GM12865 (cell line): ENCODE results near the gene NEK2.
"Not testable (repeated sequence)": the region's sequence is repeated elsewhere in the genome, so short reads cannot be mapped to it uniquely, and the experiment has no call there.

ENCODE experiments used
- DNase-seq: peaks from one replicate; pipeline ENCODE4 v3.0.0; 2010; ENCODE audit warnings: low read depth
- H3K4me3 ChIP-seq: 2 replicates; pipeline ENCODE4 v1.5.1; 2011; ENCODE audit warnings: mild to moderate bottlenecking, low read depth, low read length, control low read depth
- TF ChIP-seq, protein P1 (sequence below): IDR thresholded peaks from 2 replicates; pipeline ENCODE4 v1.5.1; 2011; ENCODE audit warnings: low read length, control low read depth, low read depth, inconsistent platforms; ENCODE audit not compliant: insufficient read depth; ENCODE audit errors: missing control alignments

Gene NEK2

DNA sequence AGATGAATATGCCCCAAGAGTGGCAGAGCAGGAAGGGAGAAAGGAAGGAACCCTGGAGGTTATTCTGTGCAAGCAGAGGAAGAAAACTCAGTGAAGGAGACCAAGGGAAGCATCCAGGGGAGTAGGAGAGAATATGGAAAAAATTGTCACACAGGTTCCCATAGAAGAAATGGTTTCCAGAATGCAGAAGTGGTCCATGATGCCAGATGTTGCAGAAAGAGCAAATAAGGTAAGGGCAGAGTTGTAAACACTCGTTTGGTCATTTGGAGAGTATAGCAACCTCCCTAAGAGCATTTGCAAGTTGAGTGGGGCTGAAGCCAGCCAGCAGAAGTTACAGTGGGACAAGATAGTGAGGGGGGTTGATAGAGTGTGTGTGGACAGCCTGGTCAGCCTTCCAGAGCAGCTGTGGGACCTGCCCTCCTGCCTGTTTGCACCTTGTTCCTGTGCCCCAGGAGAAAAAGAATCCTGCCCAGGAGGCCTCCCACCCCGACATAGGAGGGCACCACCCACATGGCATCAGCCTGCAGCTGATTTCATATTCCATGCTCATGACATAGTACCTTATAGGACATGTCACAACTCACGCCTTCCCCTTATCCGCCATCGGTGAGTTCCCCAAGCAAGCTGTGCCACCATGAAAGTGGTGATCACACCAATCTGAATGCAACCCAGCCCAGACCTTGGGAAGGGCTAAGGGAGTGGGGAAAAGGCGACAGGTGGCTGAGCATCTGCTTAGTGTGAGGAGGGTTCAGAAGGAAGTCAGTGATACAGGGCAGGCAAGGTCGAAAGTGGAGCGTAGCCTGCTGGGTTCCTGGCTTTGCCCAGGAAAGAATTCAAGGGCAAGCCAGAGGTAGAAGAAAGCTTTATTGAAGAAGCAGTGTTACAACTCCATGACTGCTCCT is 8.2 kb upstream of the NEK2 start:
- no peak overlapping the region for H3K4me3 ChIP-seq
- DNase-seq = no peak
- TF ChIP-seq, protein P1, sequence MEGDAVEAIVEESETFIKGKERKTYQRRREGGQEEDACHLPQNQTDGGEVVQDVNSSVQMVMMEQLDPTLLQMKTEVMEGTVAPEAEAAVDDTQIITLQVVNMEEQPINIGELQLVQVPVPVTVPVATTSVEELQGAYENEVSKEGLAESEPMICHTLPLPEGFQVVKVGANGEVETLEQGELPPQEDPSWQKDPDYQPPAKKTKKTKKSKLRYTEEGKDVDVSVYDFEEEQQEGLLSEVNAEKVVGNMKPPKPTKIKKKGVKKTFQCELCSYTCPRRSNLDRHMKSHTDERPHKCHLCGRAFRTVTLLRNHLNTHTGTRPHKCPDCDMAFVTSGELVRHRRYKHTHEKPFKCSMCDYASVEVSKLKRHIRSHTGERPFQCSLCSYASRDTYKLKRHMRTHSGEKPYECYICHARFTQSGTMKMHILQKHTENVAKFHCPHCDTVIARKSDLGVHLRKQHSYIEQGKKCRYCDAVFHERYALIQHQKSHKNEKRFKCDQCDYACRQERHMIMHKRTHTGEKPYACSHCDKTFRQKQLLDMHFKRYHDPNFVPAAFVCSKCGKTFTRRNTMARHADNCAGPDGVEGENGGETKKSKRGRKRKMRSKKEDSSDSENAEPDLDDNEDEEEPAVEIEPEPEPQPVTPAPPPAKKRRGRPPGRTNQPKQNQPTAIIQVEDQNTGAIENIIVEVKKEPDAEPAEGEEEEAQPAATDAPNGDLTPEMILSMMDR = no peak

DNA sequence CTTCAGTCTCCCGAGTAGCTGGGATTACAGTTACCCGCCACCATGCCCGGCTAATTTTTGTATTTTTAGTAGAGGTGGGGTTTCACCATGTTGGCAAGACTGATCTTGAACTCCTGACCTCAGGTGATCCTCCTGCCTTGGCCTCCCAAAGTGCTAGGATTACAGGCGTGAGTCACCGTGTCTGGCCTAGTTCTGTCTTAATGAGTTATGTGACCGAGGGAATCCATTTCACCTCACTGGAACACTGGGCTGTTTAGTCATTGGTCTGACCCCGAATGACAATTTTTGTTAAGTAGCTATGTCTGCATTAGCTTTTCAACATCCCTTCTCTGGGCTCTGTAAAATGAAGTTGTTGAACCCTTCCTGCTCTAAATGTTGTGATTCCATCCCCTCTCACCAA is 6.8 kb upstream of the NEK2 start:
- DNase-seq, H3K4me3 ChIP-seq: not testable (repeated sequence)

DNA sequence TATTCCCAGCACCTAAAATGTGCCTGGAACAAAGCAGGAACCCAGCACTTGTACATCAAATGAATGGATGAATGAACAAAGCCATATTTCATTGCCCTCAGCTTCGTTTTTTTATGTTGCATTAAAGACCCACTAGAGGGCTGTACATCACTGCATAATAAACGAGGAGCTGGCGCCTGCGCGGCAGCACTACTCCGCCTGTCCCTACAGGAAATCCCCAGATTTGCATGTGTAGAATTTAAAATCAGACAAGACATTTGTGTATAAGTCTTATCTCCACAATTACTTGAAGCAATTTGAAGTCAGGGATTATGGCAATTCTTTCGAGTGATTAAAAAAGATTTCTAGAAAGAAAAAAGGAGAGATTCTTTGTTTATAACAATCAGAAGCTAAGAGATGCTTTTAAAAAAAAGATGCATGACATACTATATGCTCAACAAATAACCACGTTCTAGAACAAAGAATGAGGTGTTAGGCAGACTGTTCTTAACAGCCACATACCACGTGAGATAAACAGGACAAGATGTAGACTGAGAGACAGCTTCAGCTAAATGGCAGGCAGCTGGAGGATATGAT is 5.4 kb upstream of the NEK2 start:
- H3K4me3 ChIP-seq = no peak overlapping the region
- DNase-seq = peak; percentile 93
- TF ChIP-seq, protein P1 = peak; percentile 64

DNA sequence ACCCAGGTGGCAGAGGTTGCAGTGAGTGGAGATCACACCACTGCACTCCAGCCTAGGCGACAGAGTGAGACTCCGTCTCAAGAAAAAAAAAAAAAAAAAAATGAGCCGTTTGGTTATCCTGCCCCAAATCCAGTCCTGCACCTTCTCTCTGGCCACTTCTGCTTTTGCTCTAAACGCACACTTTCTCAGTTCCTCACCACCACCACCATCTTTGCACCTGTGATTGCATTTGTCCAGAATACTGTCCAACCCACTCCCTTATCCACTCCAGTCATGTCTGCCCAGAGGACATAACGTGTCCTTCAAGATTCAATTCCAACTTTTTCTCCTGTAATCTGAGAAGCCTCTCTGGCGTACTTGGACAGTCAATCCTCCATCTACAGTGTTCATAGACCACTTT is 2.2 kb upstream of the NEK2 start:
- TF ChIP-seq, protein P1 = no peak
- DNase-seq = peak; percentile 77
- no peak overlapping the region for H3K4me3 ChIP-seq

DNA sequence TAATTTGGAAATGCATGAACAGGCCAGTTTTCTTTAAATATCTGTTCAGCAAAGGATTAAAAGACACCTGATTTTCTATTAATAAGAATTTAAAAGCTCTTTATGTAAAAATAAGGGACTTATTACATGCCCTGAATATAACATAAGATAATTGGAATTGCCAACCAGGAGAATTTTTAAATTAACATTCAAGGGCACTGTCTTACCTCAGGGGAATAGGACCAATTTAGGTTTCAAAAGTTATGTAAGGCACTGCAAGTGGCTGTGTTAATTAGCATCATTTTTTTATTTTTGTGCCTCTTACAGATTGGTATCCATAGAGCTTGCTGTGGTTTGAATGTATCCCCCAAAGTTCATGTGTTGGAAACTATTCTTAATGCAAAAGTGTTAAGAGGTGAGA is 1.3 kb upstream of the NEK2 start:
- DNase-seq = no peak
- TF ChIP-seq, protein P1 = no peak
- H3K4me3 ChIP-seq = no peak overlapping the region

DNA sequence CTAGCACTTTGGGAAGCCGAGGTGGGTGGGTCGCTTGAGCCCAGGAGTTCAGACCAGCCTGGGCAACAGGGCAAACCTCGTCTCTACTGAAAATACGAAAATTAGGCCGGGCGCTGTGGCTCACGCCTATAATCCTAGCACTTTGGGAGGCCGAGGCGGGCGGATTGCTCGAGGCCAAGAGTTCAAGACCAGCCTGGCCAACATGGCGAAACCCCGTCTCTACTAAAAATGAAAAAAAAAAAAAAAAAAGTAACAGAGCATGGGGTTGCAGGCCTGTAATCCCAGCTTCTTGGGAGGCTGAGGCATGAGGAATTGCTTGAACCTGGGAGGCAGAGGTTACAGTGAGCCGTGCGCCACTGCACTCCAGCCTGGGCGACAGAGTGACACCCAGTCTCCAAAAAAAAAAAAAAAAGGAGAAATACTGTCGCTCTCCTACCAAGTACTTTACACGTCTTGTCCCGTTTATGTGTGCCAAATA is 724 bp upstream of the NEK2 start:
- H3K4me3 ChIP-seq = peak overlapping the region; percentile 81
- DNase-seq = no peak
- TF ChIP-seq, protein P1 = no peak

DNA sequence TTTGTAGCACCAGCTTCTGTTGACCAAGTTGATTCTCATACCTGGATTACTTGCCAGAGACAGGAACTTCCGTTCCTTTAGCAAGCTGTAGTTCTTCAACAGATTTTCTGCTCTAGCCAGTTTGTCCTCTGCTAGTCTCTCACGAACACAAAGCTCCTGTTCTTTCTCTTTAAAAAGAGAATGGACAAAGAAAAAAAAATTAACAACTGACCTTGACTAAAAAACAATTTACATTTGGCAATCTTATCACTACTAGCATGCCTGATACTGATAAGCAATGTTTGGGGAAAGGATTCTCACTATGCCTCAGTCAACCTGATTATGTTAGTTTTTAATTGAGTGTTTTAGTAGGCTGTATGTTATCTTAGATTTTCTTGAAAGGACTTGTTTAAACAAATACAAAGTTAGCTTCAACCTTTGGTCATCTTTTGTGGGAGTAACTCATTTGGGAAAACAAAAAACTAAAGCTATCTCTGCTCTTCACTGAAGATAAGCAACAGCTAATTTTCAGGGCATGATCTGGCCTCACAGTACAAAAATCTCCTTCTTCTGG is 8.3 kb downstream of the NEK2 start:
- TF ChIP-seq, protein P1 = no peak
- DNase-seq = no peak
- H3K4me3 ChIP-seq = no peak overlapping the region
